ENCODE results near the gene SLC5A9. TPM values are rescaled to one million over a fixed set of nuclear protein-coding genes. Genes with fewer than 3 reads are reported as not detected.

SLC5A9 gene
- total and polyA plus RNA-seq, 10 of the 15 experiments (the other 5 are each of a cell fraction or from before 2014, with no cell fraction given): 0.03 TPM; not detected in 9

DNA sequence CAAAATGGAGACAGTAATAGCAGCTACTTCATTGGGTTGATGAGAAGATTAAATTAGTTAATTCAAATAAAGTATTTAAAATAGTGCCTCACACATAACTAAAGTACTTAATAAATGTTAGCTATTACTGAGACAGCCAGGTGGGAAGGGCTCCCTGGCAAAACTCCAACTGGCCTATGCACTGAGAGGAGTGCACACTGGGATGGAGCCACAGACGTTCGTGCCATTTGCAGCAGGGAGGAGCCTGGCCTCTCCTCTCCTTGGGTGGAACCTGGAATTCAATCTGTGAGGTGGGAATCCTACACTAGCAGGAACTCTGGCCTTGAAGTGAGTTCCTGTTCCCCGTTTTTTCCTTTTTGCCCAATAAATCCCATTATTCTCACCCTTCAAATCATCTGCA, 28.1 kb downstream of the SLC5A9 start:
- H3K4me3 ChIP-seq: no peak overlapping the region
- H3K9ac ChIP-seq (ENCODE audit: control insufficient read depth, insufficient read depth, low read length): no peak overlapping the region
- POLR2A ChIA-PET: no interaction called here
- no peaks in the 10 kb centered on the region for H4K20me1 ChIP-seq (ENCODE audit: control insufficient read depth, insufficient read depth)
- TF ChIP-seq RELA (IDR thresholded peaks at IDR 0.05; ENCODE audit: borderline replicate concordance, partially characterized antibody) (no peak), STAT1 (conservative IDR thresholded peaks at IDR 0.05) (no peak), DPF2 (IDR thresholded peaks at IDR 0.05) (no peak), ESRRA (IDR thresholded peaks at IDR 0.05; ENCODE audit: low read length) (no peak), NRF1 (conservative IDR thresholded peaks at IDR 0.05; ENCODE audit: low read depth, low read length) (no peak), SUZ12 (IDR thresholded peaks at IDR 0.05; ENCODE audit: unreplicated experiment) (no peak)
- TF ChIP-seq, protein P1, sequence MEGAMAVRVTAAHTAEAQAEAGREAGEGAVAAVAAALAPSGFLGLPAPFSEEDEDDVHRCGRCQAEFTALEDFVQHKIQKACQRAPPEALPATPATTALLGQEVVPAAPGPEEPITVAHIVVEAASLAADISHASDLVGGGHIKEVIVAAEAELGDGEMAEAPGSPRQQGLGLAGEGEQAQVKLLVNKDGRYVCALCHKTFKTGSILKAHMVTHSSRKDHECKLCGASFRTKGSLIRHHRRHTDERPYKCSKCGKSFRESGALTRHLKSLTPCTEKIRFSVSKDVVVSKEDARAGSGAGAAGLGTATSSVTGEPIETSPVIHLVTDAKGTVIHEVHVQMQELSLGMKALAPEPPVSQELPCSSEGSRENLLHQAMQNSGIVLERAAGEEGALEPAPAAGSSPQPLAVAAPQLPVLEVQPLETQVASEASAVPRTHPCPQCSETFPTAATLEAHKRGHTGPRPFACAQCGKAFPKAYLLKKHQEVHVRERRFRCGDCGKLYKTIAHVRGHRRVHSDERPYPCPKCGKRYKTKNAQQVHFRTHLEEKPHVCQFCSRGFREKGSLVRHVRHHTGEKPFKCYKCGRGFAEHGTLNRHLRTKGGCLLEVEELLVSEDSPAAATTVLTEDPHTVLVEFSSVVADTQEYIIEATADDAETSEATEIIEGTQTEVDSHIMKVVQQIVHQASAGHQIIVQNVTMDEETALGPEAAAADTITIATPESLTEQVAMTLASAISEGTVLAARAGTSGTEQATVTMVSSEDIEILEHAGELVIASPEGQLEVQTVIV (IDR thresholded peaks at IDR 0.05; ENCODE audit: borderline replicate concordance, partially characterized antibody): no peak
- ATAC-seq (no peak), DNase-seq (ENCODE audit: low read depth, low spot score) (no peak), FAIRE-seq (no peak)
- intact Hi-C loops (cut with micrococcal nuclease; ENCODE audit: unreplicated experiment): no loop called here
- no peaks in the 10 kb centered on the region for H3K4me1 ChIP-seq (ENCODE audit: control insufficient read depth, insufficient read depth, low read length)
- 0% methylated on average over 3 of the region's 3 CpGs for WGBS (ENCODE audit: insufficient coverage, insufficient replicate concordance, low lambda C conversion rate, missing lambda C conversion rate)
- SMC1A ChIA-PET (ENCODE audit: uncharacterized antibody, unreplicated experiment): no interaction called here
- CTCF ChIA-PET: no interaction called here
- no peak overlapping the region for H3K27ac ChIP-seq (ENCODE audit: control insufficient read depth, insufficient read depth)
- H3K27me3 ChIP-seq (replicated peaks in 1 of 2; ENCODE audit: control insufficient read depth in 2 of 2, insufficient read depth in 2 of 2, low read length in 1 of 2): no peaks in the 10 kb centered on the region
- RAD21 ChIA-PET (ENCODE audit: unreplicated experiment): no interaction called here
- in situ Hi-C loops (cut with MboI): no loop called here
- no peak overlapping the region for H2AFZ ChIP-seq (ENCODE audit: control insufficient read depth, low read depth, low read length)
- no TSS peak for BruUV-seq (replicated peaks)
- no peaks in the 10 kb centered on the region for H3K9me3 ChIP-seq (replicated peaks; ENCODE audit: control insufficient read depth, insufficient read depth, low read length)
- no peak overlapping the region for H3K4me2 ChIP-seq (ENCODE audit: control insufficient read depth, insufficient read depth)
- no peaks in the 10 kb centered on the region for H3K36me3 ChIP-seq (ENCODE audit: control insufficient read depth in 2 of 2, insufficient read depth in 2 of 2, low read length in 1 of 2)
- H3K79me2 ChIP-seq (ENCODE audit: control insufficient read depth, insufficient read depth, low read length): no peaks in the 10 kb centered on the region
